NB4 (cell line): ENCODE results near the gene SOX6.
"Not testable (repeated sequence)": the region's sequence is repeated elsewhere in the genome, so short reads cannot be mapped to it uniquely, and the experiment has no call there.

Experiments
- MAX ChIP-seq: IDR thresholded peaks from 2 replicates; pipeline ENCODE4 v1.6.1; 2011; ENCODE audit warnings: low read depth, low read length
- POLR2A ChIP-seq: IDR thresholded peaks from 2 replicates; pipeline ENCODE4 v1.6.1; 2011; ENCODE audit warnings: mild to moderate bottlenecking; ENCODE audit not compliant: insufficient read length; ENCODE audit errors: extremely low read depth
- TF ChIP-seq, protein P1 (sequence below): IDR thresholded peaks from one replicate; pipeline ENCODE4 v1.5.1; 2012; ENCODE audit warnings: low read depth, low read length

GRCh38 chr11:15922745-15923144 lies 433.6 kb downstream of the SOX6 start:
- TF ChIP-seq, protein P1, sequence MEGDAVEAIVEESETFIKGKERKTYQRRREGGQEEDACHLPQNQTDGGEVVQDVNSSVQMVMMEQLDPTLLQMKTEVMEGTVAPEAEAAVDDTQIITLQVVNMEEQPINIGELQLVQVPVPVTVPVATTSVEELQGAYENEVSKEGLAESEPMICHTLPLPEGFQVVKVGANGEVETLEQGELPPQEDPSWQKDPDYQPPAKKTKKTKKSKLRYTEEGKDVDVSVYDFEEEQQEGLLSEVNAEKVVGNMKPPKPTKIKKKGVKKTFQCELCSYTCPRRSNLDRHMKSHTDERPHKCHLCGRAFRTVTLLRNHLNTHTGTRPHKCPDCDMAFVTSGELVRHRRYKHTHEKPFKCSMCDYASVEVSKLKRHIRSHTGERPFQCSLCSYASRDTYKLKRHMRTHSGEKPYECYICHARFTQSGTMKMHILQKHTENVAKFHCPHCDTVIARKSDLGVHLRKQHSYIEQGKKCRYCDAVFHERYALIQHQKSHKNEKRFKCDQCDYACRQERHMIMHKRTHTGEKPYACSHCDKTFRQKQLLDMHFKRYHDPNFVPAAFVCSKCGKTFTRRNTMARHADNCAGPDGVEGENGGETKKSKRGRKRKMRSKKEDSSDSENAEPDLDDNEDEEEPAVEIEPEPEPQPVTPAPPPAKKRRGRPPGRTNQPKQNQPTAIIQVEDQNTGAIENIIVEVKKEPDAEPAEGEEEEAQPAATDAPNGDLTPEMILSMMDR, result not testable (repeated sequence)
- TF ChIP-seq POLR2A, MAX: not testable (repeated sequence)
